ENCODE data around the gene CACNA1I.

The CACNA1I gene

GRCh38 chr22:39535831-39536449 is 34.6 kb upstream of the CACNA1I start:
- DNase-seq (ENCODE audit: low read depth), result no peak

- no peak for DNase-seq (ENCODE audit: low read depth)
These were observed 33.8 kb upstream of the CACNA1I start for GRCh38 chr22:39536711-39537110.

GRCh38 chr22:39537975-39538374 is 32.6 kb upstream of the CACNA1I start:
- DNase-seq (ENCODE audit: low read depth), result no peak

- DNase-seq (ENCODE audit: low read depth), result no peak
These were observed 27.5 kb upstream of the CACNA1I start for GRCh38 chr22:39543095-39543494.

GRCh38 chr22:39545386-39546365 is 24.9 kb upstream of the CACNA1I start:
- DNase-seq (ENCODE audit: low read depth), result no peak

GRCh38 chr22:39546889-39547586 is 23.5 kb upstream of the CACNA1I start:
- DNase-seq (ENCODE audit: low read depth), result no peak

- DNase-seq (ENCODE audit: low read depth), result no peak
These were observed 23.0 kb upstream of the CACNA1I start for GRCh38 chr22:39547587-39547947.

- no peak for DNase-seq (ENCODE audit: low read depth)
These were observed 17.1 kb upstream of the CACNA1I start for GRCh38 chr22:39553429-39553828.

GRCh38 chr22:39554151-39554550 is 16.4 kb upstream of the CACNA1I start:
- no peak for DNase-seq (ENCODE audit: low read depth)

GRCh38 chr22:39556970-39557841 is 13.3 kb upstream of the CACNA1I start:
- DNase-seq (ENCODE audit: low read depth), result no peak

- no peak for DNase-seq (ENCODE audit: low read depth)
These were observed 12.3 kb upstream of the CACNA1I start for GRCh38 chr22:39558254-39558727.

- DNase-seq (ENCODE audit: low read depth), result no peak
These were observed 11.6 kb upstream of the CACNA1I start for GRCh38 chr22:39558950-39559349.

GRCh38 chr22:39559456-39560105 is 11.0 kb upstream of the CACNA1I start:
- no peak for DNase-seq (ENCODE audit: low read depth)

- DNase-seq (ENCODE audit: low read depth), result no peak
These were observed 10.4 kb upstream of the CACNA1I start for GRCh38 chr22:39560127-39560526.

- DNase-seq (ENCODE audit: low read depth), result no peak
These were observed 7.6 kb upstream of the CACNA1I start for GRCh38 chr22:39562839-39563489.

GRCh38 chr22:39563571-39564428 is 6.8 kb upstream of the CACNA1I start:
- no peak for DNase-seq (ENCODE audit: low read depth)

GRCh38 chr22:39565414-39565944 is 5.1 kb upstream of the CACNA1I start:
- DNase-seq (ENCODE audit: low read depth), result no peak

GRCh38 chr22:39567135-39567946 is 3.2 kb upstream of the CACNA1I start:
- DNase-seq (ENCODE audit: low read depth), result no peak

All from GM04503 (cell line).